WERI-Rb-1 (cell line): Measurements from ENCODE around the gene NRXN3.

Source experiments
- DNase-seq: peaks from one replicate; pipeline ENCODE4 v3.0.0-alpha.2; 2020
- H3K27ac ChIP-seq: fragments of 250-450 bp; sonication (Bioruptor Pico); 2 replicates; pipeline ENCODE4 v1.5.1; 2020; ENCODE audit warnings: mild to moderate bottlenecking, moderate library complexity
- H3K27me3 ChIP-seq: fragments of 250-450 bp; sonication (Bioruptor Pico); 2 replicates; pipeline ENCODE4 v1.5.1; 2021; ENCODE audit warnings: mild to moderate bottlenecking, low read depth, moderate library complexity; ENCODE audit not compliant: insufficient read depth, severe bottlenecking
- H3K36me3 ChIP-seq: fragments of 250-450 bp; sonication (Bioruptor Pico); 2 replicates; pipeline ENCODE4 v1.5.1; 2020; ENCODE audit warnings: mild to moderate bottlenecking, moderate library complexity
- H3K4me3 ChIP-seq: 2 replicates; pipeline ENCODE4 v1.5.1; 2011; ENCODE audit warnings: low read depth, mild to moderate bottlenecking, control low read depth, low read length
- H3K9me3 ChIP-seq: fragments of 250-450 bp; sonication (Bioruptor Pico); 2 replicates; pipeline ENCODE4 v1.5.1; 2021; ENCODE audit warnings: mild to moderate bottlenecking, moderate library complexity; ENCODE audit not compliant: severe bottlenecking
- TF ChIP-seq, protein P1 (sequence below): IDR thresholded peaks from 2 replicates; pipeline ENCODE4 v1.5.1; 2011; ENCODE audit warnings: low read depth, mild to moderate bottlenecking, control low read depth, inconsistent platforms, low read length

The NRXN3 gene

DNA sequence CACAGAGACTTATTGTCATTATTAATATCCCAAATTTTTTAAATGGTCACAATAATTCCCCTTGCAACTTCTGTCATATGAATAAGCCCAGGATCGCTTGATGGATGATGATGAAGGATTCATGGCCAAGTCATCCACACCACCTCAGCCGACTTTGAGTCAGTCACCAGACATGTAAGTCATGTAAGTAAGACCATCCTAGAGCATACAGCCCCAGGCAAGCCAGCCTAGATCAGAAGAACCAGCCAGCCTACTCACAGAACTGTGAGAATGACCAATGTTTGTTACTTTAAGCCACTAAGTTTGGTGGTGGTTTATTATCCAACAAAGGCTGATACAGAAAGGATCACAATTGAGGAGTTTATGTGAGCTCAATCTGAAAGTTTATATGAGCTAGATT lies 341.8 kb downstream of the NRXN3 start:
- TF ChIP-seq, protein P1, sequence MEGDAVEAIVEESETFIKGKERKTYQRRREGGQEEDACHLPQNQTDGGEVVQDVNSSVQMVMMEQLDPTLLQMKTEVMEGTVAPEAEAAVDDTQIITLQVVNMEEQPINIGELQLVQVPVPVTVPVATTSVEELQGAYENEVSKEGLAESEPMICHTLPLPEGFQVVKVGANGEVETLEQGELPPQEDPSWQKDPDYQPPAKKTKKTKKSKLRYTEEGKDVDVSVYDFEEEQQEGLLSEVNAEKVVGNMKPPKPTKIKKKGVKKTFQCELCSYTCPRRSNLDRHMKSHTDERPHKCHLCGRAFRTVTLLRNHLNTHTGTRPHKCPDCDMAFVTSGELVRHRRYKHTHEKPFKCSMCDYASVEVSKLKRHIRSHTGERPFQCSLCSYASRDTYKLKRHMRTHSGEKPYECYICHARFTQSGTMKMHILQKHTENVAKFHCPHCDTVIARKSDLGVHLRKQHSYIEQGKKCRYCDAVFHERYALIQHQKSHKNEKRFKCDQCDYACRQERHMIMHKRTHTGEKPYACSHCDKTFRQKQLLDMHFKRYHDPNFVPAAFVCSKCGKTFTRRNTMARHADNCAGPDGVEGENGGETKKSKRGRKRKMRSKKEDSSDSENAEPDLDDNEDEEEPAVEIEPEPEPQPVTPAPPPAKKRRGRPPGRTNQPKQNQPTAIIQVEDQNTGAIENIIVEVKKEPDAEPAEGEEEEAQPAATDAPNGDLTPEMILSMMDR, result no peak
- Histone ChIP-seq H3K27me3 (no peaks in the 10 kb centered on the region), H3K9me3 (no peaks in the 10 kb centered on the region), H3K36me3 (no peaks in the 10 kb centered on the region), H3K27ac (no peak overlapping the region), H3K4me3 (no peak overlapping the region)
- no peak for DNase-seq

- Histone ChIP-seq H3K36me3 (no peaks in the 10 kb centered on the region), H3K9me3 (no peaks in the 10 kb centered on the region), H3K27me3 (no peaks in the 10 kb centered on the region), H3K4me3 (no peak overlapping the region), H3K27ac (no peak overlapping the region)
- TF ChIP-seq, protein P1, result no peak
- DNase-seq, result no peak
Measured at GRCh38 chr14:78519863-78520262, 349.7 kb downstream of the NRXN3 start.

GRCh38 chr14:78524196-78524595 lies 354.0 kb downstream of the NRXN3 start:
- H3K27ac ChIP-seq, result no peak overlapping the region
- no peaks in the 10 kb centered on the region for H3K9me3 ChIP-seq
- TF ChIP-seq, protein P1, result no peak
- peak; percentile 9 for DNase-seq
- H3K27me3 ChIP-seq, result peaks cover 3% of the 10 kb centered on the region
- no peak overlapping the region for H3K4me3 ChIP-seq
- H3K36me3 ChIP-seq, result no peaks in the 10 kb centered on the region

DNA sequence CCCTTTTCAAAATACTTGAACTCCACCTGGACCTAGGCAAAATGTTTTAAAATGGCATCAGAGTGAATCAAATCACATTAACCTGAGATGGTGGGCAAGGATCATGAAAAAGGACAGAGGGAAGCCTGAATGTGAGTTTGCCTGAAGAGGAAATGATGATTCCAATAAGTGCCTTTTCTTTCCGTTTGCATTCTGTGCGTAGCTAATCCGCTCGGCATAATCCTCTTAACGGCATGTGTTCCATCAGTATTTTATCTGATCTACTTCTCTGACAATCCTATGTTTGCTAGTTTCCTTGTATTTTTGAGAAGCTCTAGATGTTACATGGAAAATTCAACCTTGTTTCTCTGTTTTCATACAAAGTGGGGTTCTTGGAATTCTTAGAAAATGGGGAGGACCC lies 354.6 kb downstream of the NRXN3 start:
- Histone ChIP-seq H3K27me3 (peaks cover 3% of the 10 kb centered on the region), H3K4me3 (no peak overlapping the region), H3K9me3 (no peaks in the 10 kb centered on the region), H3K27ac (no peak overlapping the region), H3K36me3 (no peaks in the 10 kb centered on the region)
- DNase-seq, result peak; percentile 88
- TF ChIP-seq, protein P1, result no peak

GRCh38 chr14:78530078-78530477 lies 359.9 kb downstream of the NRXN3 start:
- no peak overlapping the region for H3K27ac ChIP-seq
- H3K36me3 ChIP-seq, result no peaks in the 10 kb centered on the region
- DNase-seq, result no peak
- TF ChIP-seq, protein P1, result no peak
- no peak overlapping the region for H3K4me3 ChIP-seq
- H3K27me3 ChIP-seq, result peaks cover 3% of the 10 kb centered on the region
- H3K9me3 ChIP-seq, result no peaks in the 10 kb centered on the region

DNA sequence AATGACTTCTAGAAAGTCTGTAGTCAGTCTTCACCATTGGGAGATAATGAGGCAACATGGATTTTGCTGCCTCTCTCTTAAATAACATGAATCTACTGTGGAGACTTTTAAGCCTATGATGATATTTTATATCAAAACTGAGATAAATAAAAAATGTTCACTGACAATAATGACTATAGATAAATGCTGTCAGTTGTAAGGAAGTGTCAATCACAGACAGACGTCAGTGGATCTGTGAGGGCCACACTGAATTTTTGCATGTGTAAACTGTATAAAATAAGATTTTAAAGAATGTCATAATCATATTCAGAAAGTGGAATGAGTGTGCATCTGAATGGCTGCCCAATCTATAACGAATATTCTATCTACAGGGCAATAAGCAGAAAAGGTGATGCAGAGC lies 364.0 kb downstream of the NRXN3 start:
- H3K36me3 ChIP-seq, result no peaks in the 10 kb centered on the region
- H3K27ac ChIP-seq, result no peak overlapping the region
- H3K9me3 ChIP-seq, result peaks cover 5% of the 10 kb centered on the region
- TF ChIP-seq, protein P1, result no peak
- DNase-seq, result no peak
- no peak overlapping the region for H3K4me3 ChIP-seq
- H3K27me3 ChIP-seq, result no peaks in the 10 kb centered on the region
